ENCODE results near the gene TBC1D5. TPM values are rescaled to one million over a fixed set of nuclear protein-coding genes. Genes with fewer than 3 reads are reported as not detected.

The TBC1D5 gene
- total RNA-seq, 1 experiment from 2014 or later, result 36.4 TPM

DNA sequence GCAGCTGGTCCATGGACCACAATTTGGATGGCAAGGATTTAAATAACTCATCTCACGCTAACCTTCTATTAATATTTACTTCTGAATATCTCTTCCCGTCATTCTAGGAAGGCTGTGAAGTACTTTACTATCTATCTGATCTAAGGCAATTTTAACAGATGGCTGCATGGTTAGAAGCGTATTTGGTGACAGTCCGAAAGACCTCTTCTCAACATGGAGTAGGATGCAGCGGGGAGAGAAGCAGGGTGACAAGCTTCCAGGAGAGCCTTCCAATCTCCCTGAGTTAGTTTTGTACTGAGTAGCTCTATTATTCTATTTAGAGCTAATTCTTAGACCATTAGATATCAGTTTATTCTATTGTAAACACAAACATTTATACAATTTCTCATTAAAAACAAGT is 548.3 kb downstream of the TBC1D5 start:
- no peak for DNase-seq
- TF ChIP-seq, protein P1, sequence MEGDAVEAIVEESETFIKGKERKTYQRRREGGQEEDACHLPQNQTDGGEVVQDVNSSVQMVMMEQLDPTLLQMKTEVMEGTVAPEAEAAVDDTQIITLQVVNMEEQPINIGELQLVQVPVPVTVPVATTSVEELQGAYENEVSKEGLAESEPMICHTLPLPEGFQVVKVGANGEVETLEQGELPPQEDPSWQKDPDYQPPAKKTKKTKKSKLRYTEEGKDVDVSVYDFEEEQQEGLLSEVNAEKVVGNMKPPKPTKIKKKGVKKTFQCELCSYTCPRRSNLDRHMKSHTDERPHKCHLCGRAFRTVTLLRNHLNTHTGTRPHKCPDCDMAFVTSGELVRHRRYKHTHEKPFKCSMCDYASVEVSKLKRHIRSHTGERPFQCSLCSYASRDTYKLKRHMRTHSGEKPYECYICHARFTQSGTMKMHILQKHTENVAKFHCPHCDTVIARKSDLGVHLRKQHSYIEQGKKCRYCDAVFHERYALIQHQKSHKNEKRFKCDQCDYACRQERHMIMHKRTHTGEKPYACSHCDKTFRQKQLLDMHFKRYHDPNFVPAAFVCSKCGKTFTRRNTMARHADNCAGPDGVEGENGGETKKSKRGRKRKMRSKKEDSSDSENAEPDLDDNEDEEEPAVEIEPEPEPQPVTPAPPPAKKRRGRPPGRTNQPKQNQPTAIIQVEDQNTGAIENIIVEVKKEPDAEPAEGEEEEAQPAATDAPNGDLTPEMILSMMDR (IDR thresholded peaks at IDR 0.05; ENCODE audit: insufficient read depth in 1 of 2, low read depth in 1 of 2, low read length in 1 of 2, severe bottlenecking in 1 of 2, unreplicated experiment in 1 of 2), result no peak
- no TSS peak for BruUV-seq (replicated peaks)
- ChIA-PET POLR2A (interaction anchor here (0.5 kb wide), 1 partner anchor 549 kb away, joined by 3 read pairs; no protein-coding TSS in a partner anchor), CTCF (no interaction called here)
- no peaks in the 10 kb centered on the region for H3K27me3 Mint-ChIP-seq (ENCODE audit: insufficient read depth, unreplicated experiment)
- no peak overlapping the region for H3K27ac Mint-ChIP-seq (ENCODE audit: unreplicated experiment)
- Histone ChIP-seq H3K27me3 (replicated peaks; ENCODE audit: control insufficient read depth, insufficient read depth, low read length) (no peaks in the 10 kb centered on the region), H3K36me3 (ENCODE audit: control insufficient read depth, insufficient read depth, low read length) (no peaks in the 10 kb centered on the region), H3K9me3 (no peaks in the 10 kb centered on the region), H3K4me3 (ENCODE audit: low read depth, low read length) (no peak overlapping the region), H3K4me1 (no peaks in the 10 kb centered on the region)
- no peaks in the 10 kb centered on the region for H3K36me3 Mint-ChIP-seq (ENCODE audit: insufficient read depth, unreplicated experiment)
- intact Hi-C loops (cut with micrococcal nuclease; ENCODE audit: unreplicated experiment), result no loop called here
- H3K4me3 Mint-ChIP-seq (ENCODE audit: unreplicated experiment), result no peak overlapping the region
- no peaks in the 10 kb centered on the region for H3K9me3 Mint-ChIP-seq (ENCODE audit: unreplicated experiment)
- no peaks in the 10 kb centered on the region for H3K4me1 Mint-ChIP-seq (ENCODE audit: low read depth, unreplicated experiment)

GRCh38 chr3:17192995-17193394 is 549.4 kb downstream of the TBC1D5 start:
- no peak for DNase-seq
- no peaks in the 10 kb centered on the region for H3K27me3 ChIP-seq (replicated peaks; ENCODE audit: control insufficient read depth, insufficient read depth, low read length)
- Mint-ChIP-seq H3K9me3 (ENCODE audit: unreplicated experiment) (no peaks in the 10 kb centered on the region), H3K4me1 (ENCODE audit: low read depth, unreplicated experiment) (no peaks in the 10 kb centered on the region), H3K27me3 (ENCODE audit: insufficient read depth, unreplicated experiment) (no peaks in the 10 kb centered on the region), H3K4me3 (ENCODE audit: unreplicated experiment) (no peak overlapping the region), H3K27ac (ENCODE audit: unreplicated experiment) (no peak overlapping the region), H3K36me3 (ENCODE audit: insufficient read depth, unreplicated experiment) (no peaks in the 10 kb centered on the region)
- no peaks in the 10 kb centered on the region for H3K4me1 ChIP-seq
- no peak overlapping the region for H3K4me3 ChIP-seq (ENCODE audit: low read depth, low read length)
- POLR2A ChIA-PET, result no interaction called here
- CTCF ChIA-PET, result no interaction called here
- no TSS peak for BruUV-seq (replicated peaks)
- TF ChIP-seq, protein P1 (IDR thresholded peaks at IDR 0.05; ENCODE audit: insufficient read depth in 1 of 2, low read depth in 1 of 2, low read length in 1 of 2, severe bottlenecking in 1 of 2, unreplicated experiment in 1 of 2), result no peak
- no peaks in the 10 kb centered on the region for H3K9me3 ChIP-seq
- intact Hi-C loops (cut with micrococcal nuclease; ENCODE audit: unreplicated experiment), result no loop called here
- H3K36me3 ChIP-seq (ENCODE audit: control insufficient read depth, insufficient read depth, low read length), result no peaks in the 10 kb centered on the region

DNA sequence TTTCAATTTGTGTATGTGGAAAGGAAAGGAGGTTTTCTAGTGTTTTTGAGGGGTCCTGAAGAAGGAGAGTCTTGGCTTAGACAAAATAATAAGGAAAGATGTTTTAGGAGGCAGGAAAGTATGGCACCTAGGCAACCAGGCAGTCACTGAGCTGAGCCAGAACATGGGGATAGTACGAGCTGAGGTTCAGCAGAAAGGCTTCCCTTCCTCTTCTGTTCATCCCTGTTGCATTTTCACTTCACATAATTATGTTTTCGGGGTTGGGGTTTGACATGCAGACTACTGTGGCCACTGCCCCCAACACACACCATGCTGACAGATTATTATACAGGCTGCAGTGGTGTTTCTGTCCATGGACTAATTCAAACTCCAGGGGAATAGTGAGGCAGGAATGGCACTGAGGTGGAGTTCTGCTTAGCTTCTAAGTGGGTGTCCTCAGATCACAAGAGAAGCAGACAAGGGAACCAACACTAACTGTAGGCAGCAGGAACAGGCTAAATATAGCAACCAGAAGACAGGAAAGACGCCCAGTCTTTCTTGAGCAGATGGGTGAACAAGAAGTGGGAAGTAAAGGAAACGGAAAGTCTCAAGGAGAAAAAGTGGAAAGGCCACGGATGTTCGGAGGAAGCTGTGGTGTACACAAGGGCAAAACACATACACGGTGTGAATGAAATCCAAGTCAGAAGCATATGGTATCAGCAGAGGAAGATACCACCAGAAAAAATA is 551.9 kb downstream of the TBC1D5 start:
- Histone ChIP-seq H3K4me1 (no peaks in the 10 kb centered on the region), H3K9me3 (no peaks in the 10 kb centered on the region), H3K27me3 (replicated peaks; ENCODE audit: control insufficient read depth, insufficient read depth, low read length) (no peaks in the 10 kb centered on the region), H3K4me3 (ENCODE audit: low read depth, low read length) (no peak overlapping the region), H3K36me3 (ENCODE audit: control insufficient read depth, insufficient read depth, low read length) (no peaks in the 10 kb centered on the region)
- no TSS peak for BruUV-seq (replicated peaks)
- DNase-seq, result no peak
- intact Hi-C loops (cut with micrococcal nuclease; ENCODE audit: unreplicated experiment), result no loop called here
- TF ChIP-seq, protein P1 (IDR thresholded peaks at IDR 0.05; ENCODE audit: insufficient read depth in 1 of 2, low read depth in 1 of 2, low read length in 1 of 2, severe bottlenecking in 1 of 2, unreplicated experiment in 1 of 2), result no peak
- ChIA-PET CTCF (no interaction called here), POLR2A (no interaction called here)
- H3K9me3 Mint-ChIP-seq (ENCODE audit: unreplicated experiment), result no peaks in the 10 kb centered on the region
- H3K4me1 Mint-ChIP-seq (ENCODE audit: low read depth, unreplicated experiment), result no peaks in the 10 kb centered on the region
- H3K36me3 Mint-ChIP-seq (ENCODE audit: insufficient read depth, unreplicated experiment), result no peaks in the 10 kb centered on the region
- no peak overlapping the region for H3K4me3 Mint-ChIP-seq (ENCODE audit: unreplicated experiment)
- no peaks in the 10 kb centered on the region for H3K27me3 Mint-ChIP-seq (ENCODE audit: insufficient read depth, unreplicated experiment)
- no peak overlapping the region for H3K27ac Mint-ChIP-seq (ENCODE audit: unreplicated experiment)
